Fibroblast of skin of right quadriceps (primary cell): ENCODE data around the gene LUZP2.
"Not testable (repeated sequence)": the region's sequence is repeated elsewhere in the genome, so short reads cannot be mapped to it uniquely, and the experiment has no call there.

Experiments
- DNase-seq: peaks from one replicate; pipeline ENCODE4 v3.0.0-alpha.2; 2013

The LUZP2 gene

GRCh38 chr11:24833573-24833972 is 336.7 kb downstream of the LUZP2 start:
- DNase-seq = no peak

GRCh38 chr11:24837112-24837511 is 340.3 kb downstream of the LUZP2 start:
- DNase-seq = no peak

GRCh38 chr11:24842308-24842707 is 345.5 kb downstream of the LUZP2 start:
- no peak for DNase-seq

GRCh38 chr11:24844406-24844805 is 347.6 kb downstream of the LUZP2 start:
- DNase-seq = no peak

- no peak for DNase-seq
These were observed 352.0 kb downstream of the LUZP2 start for GRCh38 chr11:24848857-24849256.

GRCh38 chr11:24855951-24856350 is 359.1 kb downstream of the LUZP2 start:
- DNase-seq = no peak

- DNase-seq = no peak
These were observed 363.0 kb downstream of the LUZP2 start for GRCh38 chr11:24859801-24860300.

- DNase-seq = no peak
These were observed 364.6 kb downstream of the LUZP2 start for GRCh38 chr11:24861440-24861839.

- no peak for DNase-seq
These were observed 369.9 kb downstream of the LUZP2 start for GRCh38 chr11:24866743-24867142.

- DNase-seq = no peak
These were observed 373.2 kb downstream of the LUZP2 start for GRCh38 chr11:24870048-24870447.

GRCh38 chr11:24872186-24872585 is 375.3 kb downstream of the LUZP2 start:
- no peak for DNase-seq

- no peak for DNase-seq
These were observed 375.9 kb downstream of the LUZP2 start for GRCh38 chr11:24872651-24873311.

GRCh38 chr11:24880962-24881361 is 384.1 kb downstream of the LUZP2 start:
- DNase-seq = no peak

- DNase-seq = no peak
These were observed 388.8 kb downstream of the LUZP2 start for GRCh38 chr11:24885580-24886173.

GRCh38 chr11:24886880-24887619 is 390.2 kb downstream of the LUZP2 start:
- DNase-seq = no peak

GRCh38 chr11:24890426-24890825 is 393.6 kb downstream of the LUZP2 start:
- no peak for DNase-seq

GRCh38 chr11:24891845-24892492 is 395.1 kb downstream of the LUZP2 start:
- DNase-seq = not testable (repeated sequence)

GRCh38 chr11:24896118-24896835 is 399.4 kb downstream of the LUZP2 start:
- DNase-seq = no peak

GRCh38 chr11:24900514-24900913 is 403.7 kb downstream of the LUZP2 start:
- DNase-seq = no peak

GRCh38 chr11:24900960-24901549 is 404.2 kb downstream of the LUZP2 start:
- no peak for DNase-seq

GRCh38 chr11:24903555-24903954 is 406.7 kb downstream of the LUZP2 start:
- no peak for DNase-seq

- DNase-seq = no peak
These were observed 428.2 kb downstream of the LUZP2 start for GRCh38 chr11:24925091-24925490.
